Adrenal gland (tissue), 12 donors: ENCODE results near the gene TP53TG5. TPM values are rescaled to one million over a fixed set of nuclear protein-coding genes. Genes with fewer than 3 reads are reported as not detected.
"Not testable (repeated sequence)": the region's sequence is repeated elsewhere in the genome, so short reads cannot be mapped to it uniquely, and the experiment has no call there.

Experiments
- DNase-seq, 7 donors: peaks; one replicate each; pipeline ENCODE4 v3.0.0-alpha.2; 2019 to 2020
- H3K27ac ChIP-seq, 5 donors: fragments of 200-600 bp; sonication (generic) in 4 of 5; 1 replicate in 3 of 5; 2 replicates in 2 of 5; pipeline versions ENCODE4 v1.5.1 to v1.8.0; 2016 to 2020; ENCODE audit warnings: mild to moderate bottlenecking in 1 of 5
- H3K27me3 ChIP-seq: fragments of 200-600 bp; 2 replicates; pipeline ENCODE4 v1.8.0; 2021
- H3K36me3 ChIP-seq, 2 donors: fragments of 200-600 bp; replicated peaks in 1 of 2; 1 replicate in 1 of 2; 2 replicates in 1 of 2; pipeline versions ENCODE4 v1.5.1 to v1.8.0; 2018 to 2022
- H3K4me1 ChIP-seq, 2 donors: fragments of 200-600 bp; replicated peaks in 1 of 2; 1 replicate in 1 of 2; 2 replicates in 1 of 2; pipeline versions ENCODE4 v1.5.1 to v1.8.0; 2018 to 2021
- H3K4me3 ChIP-seq, 4 donors: fragments of 200-600 bp; sonication (generic) in 3 of 4; one replicate each; pipeline ENCODE4 v1.5.1; 2016 to 2018
- H3K9me3 ChIP-seq, 3 donors: fragments of 200-600 bp; sonication (generic) in 1 of 3; replicated peaks in 1 of 3; 1 replicate in 2 of 3; 2 replicates in 1 of 3; pipeline versions ENCODE4 v1.5.1 to v1.8.0; 2016 to 2021
- CTCF ChIP-seq, 6 experiments: fragments of 450-650 bp in 4 of 6; fragments of 200-600 bp in 2 of 6; sonication (generic) in 1 of 6; IDR thresholded peaks; 1 replicate in 5 of 6; 2 replicates in 1 of 6; pipeline versions ENCODE4 v1.5.1 to v1.8.0; 2016 to 2021; ENCODE audit warnings: antibody characterized with exemption in 6 of 6, mild to moderate bottlenecking in 2 of 6, moderate library complexity in 1 of 6
- POLR2A ChIP-seq, 2 donors: fragments of 450-650 bp; IDR thresholded peaks; one replicate each; pipeline ENCODE4 v1.6.1; 2017; ENCODE audit warnings: antibody characterized with exemption in 2 of 2, mild to moderate bottlenecking in 2 of 2, moderate library complexity in 1 of 2
- WGBS, 4 donors: extraction: QIAGEN DNeasy Blood & Tissue Kit in 2 of 4; methylation state at CpG; one replicate each; pipeline versions ENCODE4 v1.1.5 to v1.1.7; 2013 to 2017; 5-methylcytosine and 5-hydroxymethylcytosine counted together
- intact Hi-C, 2 donors: fragments of 100-400 bp; cut with DNase I; formaldehyde crosslinking; loops; one replicate each; pipeline versions ENCODE4 v1.14.1 to v1.15.0; 2022 to 2023
- polyA plus RNA-seq, 3 donors: library from polyadenylated mRNA; stranded (reverse); fragments of 200-250 nt in 2 of 3; fragments of 350-450 nt in 1 of 3; fragmentation: Illumina TruSeq in 1 of 3; extraction: RNeasy Lipid Tissue Mini Kit (QIAGEN cat#74804) in 1 of 3; gene quantifications; one replicate each; pipeline ENCODE4 v1.2.3, GENCODE V29; 2013 to 2014
- total RNA-seq, 9 donors: library from RNA; depleted of rRNA in 4 of 9; stranded (reverse); fragments of >200 nt in 4 of 9; fragments of 120-200 nt in 1 of 9; fragmentation: NEBNext Ultra II Directional in 1 of 9; extraction: Animal tissue kit (Norgen Biotek cat#: 25700) in 1 of 9; gene quantifications; one replicate each; pipeline versions ENCODE4 v1.1.0 to v1.2.4, GENCODE V29; 2013 to 2023
- donor health status: healthy with polysubstance abuse.
- donor health status: Bipolar disorder and iron deficiency.
- donor health status: DM: yes; HTN: yes; CAD: no.
- donor health status: DM: no; HTN: no; CAD: no.
- donor health status: DM: no; HTN: no; CAD: no.
- donor health status: DM: yes; HTN: yes; CAD: no.

Gene TP53TG5
- total and polyA plus RNA-seq, 12 donors: 0.24 to 0.78 (median 0.49) TPM; not detected in 8

GRCh38 chr20:45355209-45356084 lies 22.7 kb downstream of the TP53TG5 start:
- no peaks in the 10 kb centered on the region for H3K27me3 ChIP-seq
- peak in 2 of 7 donors; percentile 48 to 67 for DNase-seq
- intact Hi-C loops: no loop called here
- peaks cover 38 to 46% of the 10 kb centered on the region in 2 donors for H3K4me1 ChIP-seq
- H3K9me3 ChIP-seq: no peaks in the 10 kb centered on the region
- peak overlapping the region in 1 of 4 donors; percentile 5 for H3K4me3 ChIP-seq
- 53 to 60% (median 57%) methylated on average over 5 of the region's 5 CpGs for WGBS, 4 donors
- H3K27ac ChIP-seq: peak overlapping the region; percentile 32 to 91 (median 81)
- H3K36me3 ChIP-seq: no peaks in the 10 kb centered on the region
- no peak for TF ChIP-seq CTCF (IDR thresholded peaks at IDR 0.05)
- peak in 1 of 2 donors; percentile 41 for TF ChIP-seq POLR2A (IDR thresholded peaks at IDR 0.05)

DNA sequence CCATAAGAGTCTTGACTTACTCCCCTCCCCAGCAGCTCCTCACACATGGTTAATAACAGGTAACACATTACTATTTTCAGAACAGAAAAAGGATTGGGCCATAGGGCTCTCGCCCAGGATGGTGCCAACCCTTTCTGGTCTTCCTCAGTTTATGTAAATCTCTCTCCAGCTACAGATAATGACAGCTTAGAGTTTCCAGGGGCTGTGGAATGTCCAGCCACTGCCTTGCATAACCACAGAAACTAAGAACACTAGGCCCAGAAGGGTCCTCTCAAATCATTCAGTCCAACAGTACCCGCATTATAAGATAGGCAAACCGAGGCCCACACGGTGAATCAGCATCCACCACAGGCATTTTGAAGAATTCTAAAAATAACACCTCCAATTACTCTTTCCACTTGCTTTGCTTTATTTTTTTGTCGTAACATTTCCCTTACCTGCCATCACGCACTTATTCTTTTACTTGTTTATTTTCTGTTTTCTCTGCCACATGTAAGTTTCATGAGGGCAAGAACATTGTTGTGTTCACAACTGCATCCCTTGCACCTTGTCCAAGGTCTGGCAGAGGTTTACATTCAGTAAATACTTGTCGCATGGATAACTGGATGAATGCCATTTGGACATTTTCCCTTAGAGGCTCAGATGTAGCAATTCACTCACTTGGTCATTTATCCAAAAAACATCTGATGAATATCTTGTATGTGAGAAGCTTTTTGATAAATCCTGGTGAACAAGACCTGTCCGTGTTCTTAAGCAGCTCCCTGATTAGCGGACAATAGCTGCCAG lies 23.5 kb downstream of the TP53TG5 start:
- peak overlapping the region; percentile 14 to 91 (median 81) for H3K27ac ChIP-seq
- intact Hi-C loops: no loop called here
- no peaks in the 10 kb centered on the region for H3K27me3 ChIP-seq
- H3K36me3 ChIP-seq: no peaks in the 10 kb centered on the region
- H3K4me1 ChIP-seq: peaks cover 31 to 38% of the 10 kb centered on the region in 2 donors
- WGBS, 4 donors: 39 to 61% (median 52%) methylated on average over 9 of the region's 9 CpGs
- H3K4me3 ChIP-seq: peak overlapping the region in 1 of 4 donors; percentile 5
- DNase-seq: peak in 1 of 7 donors; percentile 40
- no peaks in the 10 kb centered on the region for H3K9me3 ChIP-seq
- TF ChIP-seq POLR2A (IDR thresholded peaks at IDR 0.05) (no peak), CTCF (IDR thresholded peaks at IDR 0.05) (no peak)

DNA sequence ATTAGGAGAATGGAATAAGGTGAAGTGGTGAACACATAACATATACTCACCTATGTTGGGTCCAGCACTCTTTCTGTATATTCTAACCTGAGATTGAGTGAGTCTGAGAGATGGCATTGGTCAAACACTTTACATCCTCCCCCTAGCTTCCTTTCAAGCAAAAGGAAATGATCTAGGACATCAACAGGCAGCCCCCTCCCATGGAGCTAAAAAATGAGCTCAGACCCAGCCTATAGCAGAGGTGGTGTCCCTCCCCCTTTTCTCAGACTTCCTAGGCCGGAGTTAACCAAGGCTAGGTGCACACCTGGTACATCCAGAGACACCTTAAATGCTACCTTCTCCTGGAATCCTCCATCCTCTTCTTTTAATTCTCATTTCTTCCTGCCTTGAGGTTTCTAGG lies 24.4 kb downstream of the TP53TG5 start:
- H3K4me3 ChIP-seq: no peak overlapping the region
- no peak for TF ChIP-seq POLR2A (IDR thresholded peaks at IDR 0.05)
- TF ChIP-seq CTCF (IDR thresholded peaks at IDR 0.05): no peak
- WGBS, 4 donors: 90 to 94% (median 93%) methylated on average over 1 of the region's 1 CpG
- intact Hi-C loops: no loop called here
- no peaks in the 10 kb centered on the region for H3K9me3 ChIP-seq
- no peak for DNase-seq
- H3K4me1 ChIP-seq: peaks cover 22 to 29% of the 10 kb centered on the region in 2 donors
- H3K27me3 ChIP-seq: no peaks in the 10 kb centered on the region
- H3K27ac ChIP-seq: peak overlapping the region in 3 of 5 donors; percentile 14 to 91 (median 83)
- no peaks in the 10 kb centered on the region for H3K36me3 ChIP-seq

DNA sequence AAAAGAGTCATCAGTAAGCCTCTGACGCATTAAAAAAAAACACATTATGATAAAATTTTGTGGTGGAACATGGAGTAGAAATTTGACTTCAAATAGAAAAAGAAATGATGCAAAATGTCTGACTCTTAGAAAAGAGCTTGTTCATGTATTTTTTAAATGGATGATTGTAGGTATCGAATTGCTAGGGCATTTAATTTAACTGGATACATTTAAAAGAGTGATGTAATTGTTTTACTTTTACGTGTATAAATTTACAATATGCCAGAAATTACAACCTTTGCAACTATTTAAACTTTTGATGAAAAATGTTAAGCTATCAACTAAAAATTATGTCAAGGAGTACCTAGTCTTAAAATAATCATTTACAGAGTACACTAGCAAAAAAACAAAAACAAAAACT lies 25.4 kb downstream of the TP53TG5 start:
- Histone ChIP-seq H3K27ac (no peak overlapping the region), H3K4me1 (peaks cover 12 to 24% of the 10 kb centered on the region in 2 donors), H3K36me3 (no peaks in the 10 kb centered on the region), H3K9me3 (no peaks in the 10 kb centered on the region), H3K4me3 (no peak overlapping the region), H3K27me3 (no peaks in the 10 kb centered on the region)
- intact Hi-C loops: no loop called here
- 87 to 88% (median 87%) methylated on average over 3 of the region's 3 CpGs for WGBS, 4 donors
- DNase-seq: no peak
- TF ChIP-seq CTCF (IDR thresholded peaks at IDR 0.05) (no peak), POLR2A (IDR thresholded peaks at IDR 0.05) (no peak)

GRCh38 chr20:45350795-45351194 lies 27.3 kb downstream of the TP53TG5 start:
- H3K9me3 ChIP-seq, DNase-seq, H3K27me3 ChIP-seq, H3K4me3 ChIP-seq, H3K36me3 ChIP-seq, intact Hi-C loops, H3K27ac ChIP-seq: not testable (repeated sequence)
- peaks cover 23 to 33% of the 10 kb centered on the region in 2 donors for H3K4me1 ChIP-seq
- 85 to 93% (median 88%) methylated on average over 10 of the region's 10 CpGs for WGBS, 4 donors
